ENCODE results near the gene NLRX1.

The NLRX1 gene

DNA sequence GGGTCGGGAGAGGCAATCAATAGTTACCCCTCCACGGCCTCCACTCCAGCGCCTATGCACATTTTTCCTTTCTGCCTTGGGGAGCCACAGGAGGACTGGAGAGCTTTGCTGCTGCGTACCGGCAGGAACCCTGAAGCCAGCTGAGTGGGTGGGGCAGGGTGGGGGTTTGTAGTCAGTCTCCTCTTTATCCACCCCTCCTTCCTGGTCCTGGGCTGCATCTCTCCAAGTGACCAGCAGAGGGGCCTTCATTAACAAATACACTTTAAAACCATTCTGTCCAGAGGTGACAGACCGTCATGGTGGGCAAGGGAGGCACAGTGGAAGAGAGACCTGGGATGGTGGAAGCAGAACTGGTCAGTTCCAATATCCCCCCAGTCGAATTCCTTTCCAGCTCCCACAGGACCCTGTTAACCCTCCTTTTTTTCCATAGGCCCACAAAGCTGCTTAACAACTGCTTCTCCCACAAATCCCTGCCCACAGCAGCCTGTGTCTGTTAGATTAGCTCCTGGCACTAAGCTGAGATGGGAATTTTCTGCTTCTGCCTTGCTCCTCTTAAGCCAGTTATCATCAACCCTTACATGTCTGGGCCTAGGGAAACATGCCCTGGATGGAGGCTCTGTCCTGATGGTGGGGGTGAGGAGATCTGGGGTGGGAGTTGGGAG lies 23.6 kb upstream of the NLRX1 start:
- H3K27ac ChIP-seq (ENCODE audit: low read depth, low read length) = no peak overlapping the region
- no peak overlapping the region for H4K5ac ChIP-seq (ENCODE audit: low read length)
- H2BK5ac ChIP-seq (ENCODE audit: low read length) = no peak overlapping the region
- peaks cover 3% of the 10 kb centered on the region for H3K4me1 ChIP-seq (ENCODE audit: control insufficient read depth, low read depth, low read length)
- no peak overlapping the region for H2BK120ac ChIP-seq (ENCODE audit: low read depth, low read length)
- H3K56ac ChIP-seq (ENCODE audit: low read length) = peak overlapping the region; percentile 56
- H3K9ac ChIP-seq (ENCODE audit: low read length) = peak overlapping the region; percentile 30
- H3K36me3 ChIP-seq (ENCODE audit: control insufficient read depth, insufficient read depth, low read length) = no peaks in the 10 kb centered on the region
- H3K4ac ChIP-seq (ENCODE audit: low read depth, low read length) = no peak overlapping the region
- H3K79me1 ChIP-seq (ENCODE audit: low read length) = no peaks in the 10 kb centered on the region
- H3K79me2 ChIP-seq (ENCODE audit: control insufficient read depth, insufficient read depth, low read length) = no peaks in the 10 kb centered on the region
- peak; percentile 94 for DNase-seq
- H3K27me3 ChIP-seq (ENCODE audit: insufficient read depth, low read length, poor library complexity) = peaks cover 1% of the 10 kb centered on the region
- no peak overlapping the region for H3K4me3 ChIP-seq (ENCODE audit: low read length)
- H4K8ac ChIP-seq (ENCODE audit: low read depth, low read length) = no peak overlapping the region
- no peak overlapping the region for H2AK5ac ChIP-seq (ENCODE audit: low read length)
- H2BK15ac ChIP-seq (replicated peaks; ENCODE audit: low read depth) = no peak overlapping the region
- H3K18ac ChIP-seq (ENCODE audit: low read length) = no peak overlapping the region
- WGBS (ENCODE audit: extremely low coverage, insufficient coverage, low lambda C conversion rate) = no CpG with 5 or more reads among the region's 7 CpGs
- H3K4me2 ChIP-seq (ENCODE audit: low read length) = no peak overlapping the region
- no peak overlapping the region for H3K23ac ChIP-seq (ENCODE audit: low read length)

DNA sequence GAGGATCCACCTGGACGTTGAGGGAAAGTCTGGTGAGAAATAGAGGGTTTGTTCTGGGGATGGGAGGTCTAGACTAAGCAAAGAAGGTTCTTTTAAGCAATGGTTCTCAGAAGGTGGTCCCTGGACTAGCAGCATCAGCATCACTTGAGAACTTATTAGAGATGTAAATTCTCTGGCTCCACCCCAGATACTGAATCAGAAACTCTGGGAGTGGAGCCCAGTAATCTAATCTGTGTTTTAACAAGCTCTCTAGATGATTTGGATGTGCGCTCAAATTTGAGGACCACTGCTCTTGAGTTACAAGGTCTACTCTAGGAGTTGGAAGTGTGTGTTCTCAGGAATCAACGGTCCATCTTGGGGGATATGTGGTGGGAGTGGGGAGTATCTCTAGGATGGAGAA lies 23.0 kb upstream of the NLRX1 start:
- Histone ChIP-seq H2BK120ac (ENCODE audit: low read depth, low read length) (no peak overlapping the region), H3K56ac (ENCODE audit: low read length) (peak overlapping the region; percentile 29), H2AK5ac (ENCODE audit: low read length) (no peak overlapping the region), H2BK15ac (replicated peaks; ENCODE audit: low read depth) (no peak overlapping the region), H4K8ac (ENCODE audit: low read depth, low read length) (no peak overlapping the region), H3K27ac (ENCODE audit: low read depth, low read length) (no peak overlapping the region), H3K9ac (ENCODE audit: low read length) (no peak overlapping the region), H4K5ac (ENCODE audit: low read length) (no peak overlapping the region), H3K79me1 (ENCODE audit: low read length) (no peaks in the 10 kb centered on the region), H3K18ac (ENCODE audit: low read length) (no peak overlapping the region), H2BK5ac (ENCODE audit: low read length) (no peak overlapping the region), H3K4me3 (ENCODE audit: low read length) (no peak overlapping the region), H3K36me3 (ENCODE audit: control insufficient read depth, insufficient read depth, low read length) (no peaks in the 10 kb centered on the region), H3K27me3 (ENCODE audit: insufficient read depth, low read length, poor library complexity) (peaks cover 6% of the 10 kb centered on the region), H3K4me2 (ENCODE audit: low read length) (no peak overlapping the region), H3K23ac (ENCODE audit: low read length) (no peak overlapping the region), H3K4ac (ENCODE audit: low read depth, low read length) (no peak overlapping the region), H3K79me2 (ENCODE audit: control insufficient read depth, insufficient read depth, low read length) (no peaks in the 10 kb centered on the region), H3K4me1 (ENCODE audit: control insufficient read depth, low read depth, low read length) (peaks cover 3% of the 10 kb centered on the region)
- WGBS (ENCODE audit: extremely low coverage, insufficient coverage, low lambda C conversion rate) = no CpG with 5 or more reads among the region's 3 CpGs
- no peak for DNase-seq

DNA sequence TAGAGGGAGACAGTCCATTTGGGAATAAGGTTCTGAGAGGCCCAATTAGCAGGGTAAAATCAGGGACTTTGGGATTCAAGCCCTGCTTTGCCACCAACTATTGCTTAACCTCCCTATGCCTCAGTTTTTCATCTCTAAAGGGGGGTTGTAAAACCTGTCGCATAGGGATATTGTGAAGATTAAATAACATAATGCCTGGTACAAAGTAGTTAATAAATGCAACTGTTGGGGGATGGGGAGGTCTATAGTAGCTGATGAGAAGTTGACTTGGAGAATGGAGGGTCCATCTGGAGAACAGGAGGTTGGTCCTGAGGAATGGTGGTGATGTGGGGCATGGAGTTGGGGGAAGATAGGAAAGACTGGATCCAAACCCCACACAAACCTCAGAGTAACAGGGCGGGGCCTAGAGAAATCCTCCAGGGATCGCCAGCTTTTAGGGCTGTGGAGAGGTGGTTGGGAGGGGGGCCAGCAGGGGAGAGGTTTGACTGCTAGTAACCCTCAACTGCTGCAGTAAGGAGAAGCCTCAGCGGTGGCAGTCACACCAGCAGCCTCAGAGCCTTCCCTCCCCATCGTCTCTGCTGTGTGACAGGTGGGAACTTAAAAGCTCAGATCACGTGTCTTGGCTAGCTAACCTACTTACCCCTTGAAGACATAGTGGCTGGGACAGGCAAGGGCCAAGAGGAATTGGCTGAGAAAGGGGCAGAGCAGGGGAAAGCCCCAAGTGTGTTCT lies 20.8 kb upstream of the NLRX1 start:
- H2BK15ac ChIP-seq (replicated peaks; ENCODE audit: low read depth) = no peak overlapping the region
- H3K56ac ChIP-seq (ENCODE audit: low read length) = no peak overlapping the region
- H2BK5ac ChIP-seq (ENCODE audit: low read length) = no peak overlapping the region
- H3K27ac ChIP-seq (ENCODE audit: low read depth, low read length) = no peak overlapping the region
- H3K4ac ChIP-seq (ENCODE audit: low read depth, low read length) = no peak overlapping the region
- peak; percentile 57 for DNase-seq
- no peak overlapping the region for H4K8ac ChIP-seq (ENCODE audit: low read depth, low read length)
- no peak overlapping the region for H2BK120ac ChIP-seq (ENCODE audit: low read depth, low read length)
- no peaks in the 10 kb centered on the region for H3K36me3 ChIP-seq (ENCODE audit: control insufficient read depth, insufficient read depth, low read length)
- WGBS (ENCODE audit: extremely low coverage, insufficient coverage, low lambda C conversion rate) = no CpG with 5 or more reads among the region's 6 CpGs
- H3K79me2 ChIP-seq (ENCODE audit: control insufficient read depth, insufficient read depth, low read length) = no peaks in the 10 kb centered on the region
- no peaks in the 10 kb centered on the region for H3K79me1 ChIP-seq (ENCODE audit: low read length)
- H3K4me1 ChIP-seq (ENCODE audit: control insufficient read depth, low read depth, low read length) = peaks cover 3% of the 10 kb centered on the region
- no peak overlapping the region for H3K23ac ChIP-seq (ENCODE audit: low read length)
- H3K4me3 ChIP-seq (ENCODE audit: low read length) = no peak overlapping the region
- H2AK5ac ChIP-seq (ENCODE audit: low read length) = no peak overlapping the region
- no peak overlapping the region for H3K4me2 ChIP-seq (ENCODE audit: low read length)
- peaks cover 8% of the 10 kb centered on the region for H3K27me3 ChIP-seq (ENCODE audit: insufficient read depth, low read length, poor library complexity)
- H3K18ac ChIP-seq (ENCODE audit: low read length) = no peak overlapping the region
- H3K9ac ChIP-seq (ENCODE audit: low read length) = no peak overlapping the region
- no peak overlapping the region for H4K5ac ChIP-seq (ENCODE audit: low read length)

DNA sequence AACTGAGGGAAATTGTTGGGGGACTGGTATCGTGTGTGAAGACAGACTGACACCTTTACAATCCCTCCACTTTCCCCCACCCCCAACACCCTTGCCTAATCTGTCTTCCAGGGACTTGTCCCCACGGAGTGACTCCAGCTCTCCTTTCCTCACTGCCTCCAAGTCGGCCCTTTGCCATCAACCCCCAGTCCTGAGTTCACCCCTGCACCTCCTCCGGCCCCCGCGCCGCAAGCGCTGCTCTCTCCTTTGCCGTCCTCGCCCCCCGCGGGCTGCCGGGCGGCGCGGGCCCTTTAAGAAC lies 19.9 kb upstream of the NLRX1 start:
- H3K9ac ChIP-seq (ENCODE audit: low read length) = peak overlapping the region; percentile 12
- no peak overlapping the region for H2BK120ac ChIP-seq (ENCODE audit: low read depth, low read length)
- WGBS (ENCODE audit: extremely low coverage, insufficient coverage, low lambda C conversion rate) = no CpG with 5 or more reads among the region's 16 CpGs
- H3K27me3 ChIP-seq (ENCODE audit: insufficient read depth, low read length, poor library complexity) = peaks cover 8% of the 10 kb centered on the region
- H3K79me2 ChIP-seq (ENCODE audit: control insufficient read depth, insufficient read depth, low read length) = no peaks in the 10 kb centered on the region
- H3K36me3 ChIP-seq (ENCODE audit: control insufficient read depth, insufficient read depth, low read length) = no peaks in the 10 kb centered on the region
- H3K4me2 ChIP-seq (ENCODE audit: low read length) = peak overlapping the region; percentile 67
- H3K23ac ChIP-seq (ENCODE audit: low read length) = no peak overlapping the region
- H2BK15ac ChIP-seq (replicated peaks; ENCODE audit: low read depth) = no peak overlapping the region
- H3K4me3 ChIP-seq (ENCODE audit: low read length) = peak overlapping the region; percentile 26
- no peak overlapping the region for H3K18ac ChIP-seq (ENCODE audit: low read length)
- no peak overlapping the region for H2AK5ac ChIP-seq (ENCODE audit: low read length)
- peaks cover 3% of the 10 kb centered on the region for H3K4me1 ChIP-seq (ENCODE audit: control insufficient read depth, low read depth, low read length)
- no peak overlapping the region for H3K27ac ChIP-seq (ENCODE audit: low read depth, low read length)
- no peaks in the 10 kb centered on the region for H3K79me1 ChIP-seq (ENCODE audit: low read length)
- peak overlapping the region; percentile 56 for H3K56ac ChIP-seq (ENCODE audit: low read length)
- H4K8ac ChIP-seq (ENCODE audit: low read depth, low read length) = no peak overlapping the region
- peak; percentile 28 for DNase-seq
- no peak overlapping the region for H3K4ac ChIP-seq (ENCODE audit: low read depth, low read length)
- H2BK5ac ChIP-seq (ENCODE audit: low read length) = no peak overlapping the region
- H4K5ac ChIP-seq (ENCODE audit: low read length) = no peak overlapping the region

DNA sequence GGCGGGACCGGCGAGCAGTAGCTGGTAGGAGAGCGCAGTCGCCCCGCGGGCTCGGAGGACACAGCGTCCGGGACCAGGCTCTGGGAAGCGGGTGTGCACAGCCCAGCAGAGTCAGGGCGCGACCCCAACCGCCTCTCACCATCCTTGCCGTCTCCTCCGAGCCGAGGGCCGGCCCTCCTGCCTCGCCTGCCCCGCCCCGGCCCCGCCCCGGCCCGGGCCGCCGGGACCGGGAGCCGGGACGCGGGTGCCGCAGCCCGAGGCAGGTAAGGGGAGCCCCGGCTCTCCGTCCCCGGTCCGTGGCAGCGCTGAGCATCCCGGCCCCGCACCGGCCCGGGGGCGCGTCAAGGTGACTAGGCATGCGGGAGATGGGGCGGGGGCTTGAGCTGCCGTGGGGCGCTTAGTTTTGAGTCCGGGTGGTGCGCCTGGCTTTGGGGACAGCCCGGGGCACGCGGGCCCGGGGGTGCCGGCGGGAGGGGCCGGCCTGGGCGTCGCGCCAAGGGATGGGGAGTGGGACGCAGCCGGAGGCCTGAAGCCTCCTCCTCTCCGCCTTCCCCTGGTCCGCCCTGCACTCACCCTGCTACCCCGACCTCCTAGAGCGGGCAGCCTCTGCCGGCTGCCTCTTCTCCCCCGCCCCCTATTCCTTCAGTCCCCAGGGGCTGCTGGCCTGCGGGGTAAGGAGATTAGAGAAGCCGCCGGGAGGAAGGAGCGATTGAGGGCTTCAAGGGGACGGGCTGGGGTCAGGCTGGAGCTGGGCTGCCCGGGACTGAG lies 19.3 kb upstream of the NLRX1 start, which contains the start of gene ABCG4:
Gene ABCG4 (plus strand): TSS at position 35 of the 768 bp plus-strand sequence. CDS start 914 bp downstream, outside the sequence.
- peak; percentile 41 for DNase-seq
- H4K5ac ChIP-seq (ENCODE audit: low read length) = no peak within 1 kb of the TSS
- WGBS (ENCODE audit: extremely low coverage, insufficient coverage, low lambda C conversion rate) = no CpG with 5 or more reads among the region's 73 CpGs
- no peak within 1 kb of the TSS for H2BK15ac ChIP-seq (replicated peaks; ENCODE audit: low read depth)
- H3K4me3 ChIP-seq (ENCODE audit: low read length) = peak within 1 kb of the TSS; percentile 32
- H2AK5ac ChIP-seq (ENCODE audit: low read length) = no peak within 1 kb of the TSS
- peak within 1 kb of the TSS; percentile 80 for H3K56ac ChIP-seq (ENCODE audit: low read length)
- H3K27me3 ChIP-seq (ENCODE audit: insufficient read depth, low read length, poor library complexity) = peaks cover 8% of the 10 kb centered on the region
- H2BK5ac ChIP-seq (ENCODE audit: low read length) = no peak within 1 kb of the TSS
- no peaks in the 10 kb centered on the region for H3K79me1 ChIP-seq (ENCODE audit: low read length)
- no peaks in the 10 kb centered on the region for H3K36me3 ChIP-seq (ENCODE audit: control insufficient read depth, insufficient read depth, low read length)
- peaks cover 3% of the 10 kb centered on the region for H3K4me1 ChIP-seq (ENCODE audit: control insufficient read depth, low read depth, low read length)
- H3K23ac ChIP-seq (ENCODE audit: low read length) = peak within 1 kb of the TSS; percentile 54
- peak within 1 kb of the TSS; percentile 47 for H3K9ac ChIP-seq (ENCODE audit: low read length)
- H3K4me2 ChIP-seq (ENCODE audit: low read length) = peak within 1 kb of the TSS; percentile 67
- H2BK120ac ChIP-seq (ENCODE audit: low read depth, low read length) = no peak within 1 kb of the TSS
- no peak within 1 kb of the TSS for H3K18ac ChIP-seq (ENCODE audit: low read length)
- H3K27ac ChIP-seq (ENCODE audit: low read depth, low read length) = no peak within 1 kb of the TSS
- no peaks in the 10 kb centered on the region for H3K79me2 ChIP-seq (ENCODE audit: control insufficient read depth, insufficient read depth, low read length)
- H4K8ac ChIP-seq (ENCODE audit: low read depth, low read length) = no peak within 1 kb of the TSS
- no peak within 1 kb of the TSS for H3K4ac ChIP-seq (ENCODE audit: low read depth, low read length)
